CD4-positive, alpha-beta T cell (primary cell): ENCODE data around the gene HOXA5. TPM values are rescaled to one million over a fixed set of nuclear protein-coding genes. Genes with fewer than 3 reads are reported as not detected.
A peak's percentile ranks its signal among the peaks of the same experiment; 100 is the strongest.

Source experiments
- ATAC-seq: fragments of 200-7000 bp; cut with Tn5 transposase; one replicate; pipeline ENCODE4 v1.10.0; 2022; ENCODE audit warnings: mild to moderate bottlenecking; ENCODE audit not compliant: poor library complexity
- CTCF ChIA-PET: fragments of 350-600 bp; sonication (Branson Sonifier 250); formaldehyde crosslinking; loops from one replicate; lab custom pipeline; 2021; ENCODE audit warnings: antibody characterized with exemption, inconsistent platforms; lab: Charles Lee
- POLR2A ChIA-PET: fragments of 350-600 bp; sonication (Branson Sonifier 250); formaldehyde crosslinking; loops from one replicate; lab custom pipeline; 2021; ENCODE audit warnings: antibody characterized with exemption, inconsistent platforms; lab: Charles Lee
- DNase-seq, 14 experiments: peaks; one replicate each; pipeline ENCODE4 v3.0.0-alpha.2; 2013 to 2020; ENCODE audit warnings: mixed read lengths in 2 of 14
- H3K27ac ChIP-seq, 2 donors: one replicate each; pipeline versions ENCODE4 v1.5.1 to v1.7.0; 2013; ENCODE audit warnings: low read length in 2 of 2, low read depth in 1 of 2, mild to moderate bottlenecking in 1 of 2
- H3K27me3 ChIP-seq, 2 experiments: 1 replicate in 1 of 2; 2 replicates in 1 of 2; pipeline versions ENCODE4 v1.6.1 to v1.7.0; 2013; ENCODE audit warnings: low read length in 2 of 2, control low read depth in 1 of 2, mild to moderate bottlenecking in 1 of 2, moderate library complexity in 1 of 2; ENCODE audit not compliant: insufficient read depth in 2 of 2, control insufficient read depth in 1 of 2
- H3K36me3 ChIP-seq: one replicate; pipeline ENCODE4 v1.6.1; 2013; ENCODE audit warnings: low read length, control low read depth; ENCODE audit not compliant: insufficient read depth
- H3K4me1 ChIP-seq: one replicate; pipeline ENCODE4 v1.6.1; 2013; ENCODE audit warnings: low read length, control low read depth; ENCODE audit not compliant: insufficient read depth
- H3K4me3 ChIP-seq: one replicate; pipeline ENCODE4 v1.5.1; 2013; ENCODE audit warnings: mild to moderate bottlenecking, low read length, moderate library complexity
- H3K9me3 ChIP-seq, 2 experiments: 1 replicate in 1 of 2; 2 replicates in 1 of 2; pipeline versions ENCODE4 v1.6.1 to v1.7.0; 2013; ENCODE audit warnings: low read length in 2 of 2, mild to moderate bottlenecking in 2 of 2, control low read depth in 1 of 2, moderate library complexity in 1 of 2; ENCODE audit not compliant: control insufficient read depth in 1 of 2, insufficient read depth in 1 of 2
- H3K27ac Mint-ChIP-seq: one replicate; pipeline ENCODE4 v1.8.0; 2020; ENCODE audit warnings: mixed read lengths
- H3K27me3 Mint-ChIP-seq: one replicate; pipeline ENCODE4 v1.8.0; 2021; ENCODE audit warnings: mixed read lengths
- H3K36me3 Mint-ChIP-seq: one replicate; pipeline ENCODE4 v1.8.0; 2021; ENCODE audit warnings: low read depth, mixed read lengths
- H3K4me1 Mint-ChIP-seq: one replicate; pipeline ENCODE4 v1.8.0; 2021; ENCODE audit warnings: low read depth, mixed read lengths
- H3K4me3 Mint-ChIP-seq: one replicate; pipeline ENCODE4 v1.8.0; 2020; ENCODE audit warnings: mild to moderate bottlenecking, mixed read lengths
- H3K9me3 Mint-ChIP-seq: one replicate; pipeline ENCODE4 v1.8.0; 2020; ENCODE audit warnings: mixed read lengths
- intact Hi-C, 2 experiments: fragments of 100-400 bp; cut with DNase I in 1 of 2; cut with micrococcal nuclease in 1 of 2; formaldehyde crosslinking; loops; one replicate each; pipeline versions ENCODE4 v1.15.1 to v1.9.0; 2023 to 2025; cut with DNase I, micrococcal nuclease
- total RNA-seq, 174 experiments: library from RNA in 2 of 174; stranded (reverse) in 2 of 174; gene quantifications; one replicate each; pipeline ENCODE4 v1.2.3 and lab custom pipeline; 2021 to 2026
- TF ChIP-seq, protein P1 (sequence below): fragments of 200-600 bp; IDR thresholded peaks from one replicate; pipeline ENCODE4 v1.8.0; 2022; ENCODE audit warnings: antibody characterized with exemption, mild to moderate bottlenecking

HOXA5 gene
- total RNA-seq, 2 experiments from 2014 or later: not detected

DNA sequence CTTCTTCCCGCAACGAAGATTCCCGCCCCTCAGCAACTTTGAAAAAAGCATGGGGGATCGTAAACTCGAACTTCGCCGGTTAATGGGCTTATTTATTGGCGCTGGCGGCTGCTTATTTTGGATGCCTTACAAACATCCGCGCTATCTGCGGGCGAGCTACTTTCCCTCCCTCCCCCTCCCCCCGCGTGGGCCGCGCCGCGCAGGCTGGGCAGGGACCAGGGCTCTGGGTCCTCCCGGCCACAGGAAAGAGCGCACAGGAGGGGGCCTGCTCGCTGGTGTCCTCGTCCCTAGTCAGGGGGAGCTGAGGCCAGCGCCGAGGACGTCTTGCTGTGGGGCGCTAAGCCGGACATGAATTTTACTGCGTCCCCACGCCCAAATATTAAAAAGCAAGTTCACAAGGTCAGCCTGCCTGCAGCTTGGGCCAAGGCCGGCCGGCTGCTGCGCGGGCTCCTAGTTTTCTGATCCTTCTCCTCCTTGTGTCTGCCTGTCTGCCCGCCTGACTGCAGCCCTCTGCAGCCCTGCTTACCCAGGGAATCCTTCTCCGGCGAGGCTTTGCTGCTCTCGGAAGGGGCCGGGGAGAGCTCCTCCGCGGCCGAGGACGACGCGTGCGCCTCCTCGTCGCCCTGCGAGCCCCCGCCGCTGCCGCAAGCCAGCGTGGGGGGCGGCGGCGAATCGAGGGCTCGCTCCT is 29.5 kb upstream of the HOXA5 start:
- intact Hi-C loops: loop anchor here in 1 of 2 experiments (2.0 kb wide), 1 partner anchor 14 kb away; no protein-coding TSS in a partner anchor
- ChIA-PET POLR2A (interaction anchor here (0.6 to 2.5 kb wide), 5 partner anchors 10 to 17 kb away, joined by 3 to 14 read pairs (median 4); no protein-coding TSS in a partner anchor), CTCF (interaction anchor here (1.0 to 2.9 kb wide), 3 partner anchors 12 to 23 kb away, joined by 3 to 10 read pairs (median 10); no protein-coding TSS in a partner anchor)
- Mint-ChIP-seq H3K36me3 (no peaks in the 10 kb centered on the region), H3K9me3 (no peaks in the 10 kb centered on the region), H3K27ac (no peak overlapping the region), H3K4me1 (peaks cover 39% of the 10 kb centered on the region), H3K27me3 (peaks cover 84% of the 10 kb centered on the region), H3K4me3 (no peak overlapping the region)
- DNase-seq (peak in 3 of 14 experiments; percentile 18 to 38 (median 25)), ATAC-seq (peak; percentile 24)
- H3K4me1 ChIP-seq: peaks cover 59% of the 10 kb centered on the region
- no peak overlapping the region for H3K27ac ChIP-seq
- peaks cover 5 to 61% of the 10 kb centered on the region in 2 experiments for H3K9me3 ChIP-seq
- H3K4me3 ChIP-seq: peak overlapping the region; percentile 34
- TF ChIP-seq, protein P1, sequence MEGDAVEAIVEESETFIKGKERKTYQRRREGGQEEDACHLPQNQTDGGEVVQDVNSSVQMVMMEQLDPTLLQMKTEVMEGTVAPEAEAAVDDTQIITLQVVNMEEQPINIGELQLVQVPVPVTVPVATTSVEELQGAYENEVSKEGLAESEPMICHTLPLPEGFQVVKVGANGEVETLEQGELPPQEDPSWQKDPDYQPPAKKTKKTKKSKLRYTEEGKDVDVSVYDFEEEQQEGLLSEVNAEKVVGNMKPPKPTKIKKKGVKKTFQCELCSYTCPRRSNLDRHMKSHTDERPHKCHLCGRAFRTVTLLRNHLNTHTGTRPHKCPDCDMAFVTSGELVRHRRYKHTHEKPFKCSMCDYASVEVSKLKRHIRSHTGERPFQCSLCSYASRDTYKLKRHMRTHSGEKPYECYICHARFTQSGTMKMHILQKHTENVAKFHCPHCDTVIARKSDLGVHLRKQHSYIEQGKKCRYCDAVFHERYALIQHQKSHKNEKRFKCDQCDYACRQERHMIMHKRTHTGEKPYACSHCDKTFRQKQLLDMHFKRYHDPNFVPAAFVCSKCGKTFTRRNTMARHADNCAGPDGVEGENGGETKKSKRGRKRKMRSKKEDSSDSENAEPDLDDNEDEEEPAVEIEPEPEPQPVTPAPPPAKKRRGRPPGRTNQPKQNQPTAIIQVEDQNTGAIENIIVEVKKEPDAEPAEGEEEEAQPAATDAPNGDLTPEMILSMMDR: no peak
- peaks cover 78 to 96% of the 10 kb centered on the region in 2 experiments for H3K27me3 ChIP-seq
- H3K36me3 ChIP-seq: no peaks in the 10 kb centered on the region

DNA sequence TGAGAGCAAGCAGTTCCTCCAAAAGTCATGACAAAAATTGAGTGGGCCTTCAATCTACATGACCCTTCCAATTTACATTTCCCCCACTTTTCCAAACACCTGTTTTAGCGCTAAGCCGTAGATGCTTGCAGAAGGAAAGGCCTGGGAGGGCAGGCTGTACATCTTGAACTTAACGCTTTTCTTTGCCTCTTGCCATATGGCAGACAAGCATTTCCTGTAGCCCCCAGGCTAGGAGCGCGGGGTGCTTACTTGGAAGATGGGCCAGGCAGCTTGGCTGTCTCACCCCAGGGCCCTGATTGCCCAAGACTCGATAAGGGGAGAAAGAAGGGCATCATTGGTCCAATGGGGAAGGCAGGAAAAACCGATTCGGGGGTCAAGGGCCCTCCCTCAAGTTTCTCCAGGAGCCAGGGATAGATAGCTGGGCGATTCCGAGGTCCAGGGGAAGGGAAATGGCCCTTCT is 28.9 kb upstream of the HOXA5 start:
- H3K27ac Mint-ChIP-seq: peak overlapping the region; percentile 50
- peak in 2 of 14 experiments; percentile 0 to 32 for DNase-seq

More for the DNA sequence above, 28.9 kb upstream of the HOXA5 start:
- Histone ChIP-seq H3K27ac (no peak overlapping the region), H3K4me3 (no peak overlapping the region), H3K36me3 (no peaks in the 10 kb centered on the region), H3K27me3 (peaks cover 80 to 96% of the 10 kb centered on the region in 2 experiments), H3K9me3 (peaks cover 5 to 61% of the 10 kb centered on the region in 2 experiments), H3K4me1 (peaks cover 59% of the 10 kb centered on the region)
- Mint-ChIP-seq H3K4me3 (peak overlapping the region; percentile 74), H3K9me3 (no peaks in the 10 kb centered on the region), H3K4me1 (peaks cover 45% of the 10 kb centered on the region), H3K36me3 (no peaks in the 10 kb centered on the region), H3K27me3 (peaks cover 84% of the 10 kb centered on the region)
- intact Hi-C loops: loop anchor here in 1 of 2 experiments (2.0 kb wide), 1 partner anchor 14 kb away; no protein-coding TSS in a partner anchor
- ChIA-PET CTCF (interaction anchor here (1.0 to 2.9 kb wide), 4 partner anchors 11 to 24 kb away, joined by 3 to 10 read pairs (median 8); partner anchors contain the start of gene HOXA7), POLR2A (interaction anchor here (0.6 to 2.5 kb wide), 4 partner anchors 11 to 18 kb away, joined by 3 to 14 read pairs (median 8); no protein-coding TSS in a partner anchor)
- TF ChIP-seq, protein P1: no peak
- no peak for ATAC-seq
